ENCODE measurements around the gene HPS6. TPM values are rescaled to one million over a fixed set of nuclear protein-coding genes. Genes with fewer than 3 reads are reported as not detected.

Gene HPS6
- polyA plus RNA-seq, 1 experiment, result 11.8 TPM

DNA sequence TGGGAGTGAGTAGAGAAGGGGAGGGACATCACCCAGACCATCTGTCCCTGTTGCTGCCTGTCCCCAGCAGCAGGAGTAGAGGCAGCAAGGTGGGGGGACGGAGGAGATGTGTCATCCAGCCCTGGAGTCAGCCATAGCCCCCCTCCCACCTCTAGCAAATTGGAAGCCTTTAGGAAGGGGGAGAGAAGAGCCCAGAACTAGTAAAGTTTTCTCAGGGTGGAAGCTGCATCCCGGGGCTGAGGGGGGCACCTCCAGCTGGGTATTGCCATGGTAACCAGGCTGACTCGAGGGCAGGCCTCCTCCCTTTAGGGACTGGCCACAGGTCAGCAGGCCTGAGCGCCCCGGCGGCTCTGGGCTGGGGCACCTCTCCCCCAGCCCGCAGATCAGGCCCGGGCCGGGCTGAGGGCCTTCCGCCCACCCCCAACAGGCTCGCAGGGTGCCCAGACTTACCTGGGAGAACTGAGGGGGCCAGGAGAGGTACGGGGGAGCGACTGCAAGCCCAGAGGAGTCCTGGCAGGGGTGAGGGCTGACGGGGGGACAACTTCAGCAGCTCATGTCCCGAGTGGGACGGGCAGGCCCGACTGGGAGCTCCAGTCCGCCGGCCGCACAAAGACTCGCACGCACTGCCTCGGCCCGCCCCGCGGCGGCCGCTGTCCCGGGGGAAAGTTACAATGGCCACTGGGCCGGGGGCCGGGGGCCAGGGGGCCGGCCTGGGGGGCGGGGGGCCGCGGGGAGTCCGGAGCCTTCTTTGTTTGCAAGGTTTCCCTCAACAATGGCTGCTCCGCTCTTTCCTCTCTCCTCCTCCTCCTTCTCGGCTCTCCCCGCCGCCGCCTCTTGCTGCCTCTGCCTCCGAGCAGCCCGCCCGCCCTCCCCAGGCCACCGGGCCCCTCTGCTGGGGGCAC, 49.1 kb downstream of the HPS6 start:
- Histone ChIP-seq H3K27me3 (ENCODE audit: control insufficient read depth, insufficient read depth, low read length) (no peaks in the 10 kb centered on the region), H3K4me3 (ENCODE audit: low read depth, low read length) (peak overlapping the region; percentile 73), H3K36me3 (ENCODE audit: control insufficient read depth, insufficient read depth, low read length) (peaks cover 22% of the 10 kb centered on the region)
- TF ChIP-seq, protein P1, sequence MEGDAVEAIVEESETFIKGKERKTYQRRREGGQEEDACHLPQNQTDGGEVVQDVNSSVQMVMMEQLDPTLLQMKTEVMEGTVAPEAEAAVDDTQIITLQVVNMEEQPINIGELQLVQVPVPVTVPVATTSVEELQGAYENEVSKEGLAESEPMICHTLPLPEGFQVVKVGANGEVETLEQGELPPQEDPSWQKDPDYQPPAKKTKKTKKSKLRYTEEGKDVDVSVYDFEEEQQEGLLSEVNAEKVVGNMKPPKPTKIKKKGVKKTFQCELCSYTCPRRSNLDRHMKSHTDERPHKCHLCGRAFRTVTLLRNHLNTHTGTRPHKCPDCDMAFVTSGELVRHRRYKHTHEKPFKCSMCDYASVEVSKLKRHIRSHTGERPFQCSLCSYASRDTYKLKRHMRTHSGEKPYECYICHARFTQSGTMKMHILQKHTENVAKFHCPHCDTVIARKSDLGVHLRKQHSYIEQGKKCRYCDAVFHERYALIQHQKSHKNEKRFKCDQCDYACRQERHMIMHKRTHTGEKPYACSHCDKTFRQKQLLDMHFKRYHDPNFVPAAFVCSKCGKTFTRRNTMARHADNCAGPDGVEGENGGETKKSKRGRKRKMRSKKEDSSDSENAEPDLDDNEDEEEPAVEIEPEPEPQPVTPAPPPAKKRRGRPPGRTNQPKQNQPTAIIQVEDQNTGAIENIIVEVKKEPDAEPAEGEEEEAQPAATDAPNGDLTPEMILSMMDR (IDR thresholded peaks at IDR 0.05; ENCODE audit: insufficient read depth, low read depth, low read length), result no peak
- DNase-seq (ENCODE audit: low read depth), result no peak
- ChIA-PET CTCF (interaction anchor here (0.6 to 2.1 kb wide), 7 partner anchors 11 to 224 kb away, joined by 3 to 7 read pairs (median 4); no protein-coding TSS in a partner anchor), POLR2A (interaction anchor here (0.6 to 1.1 kb wide), 2 partner anchors 12 to 600 kb away, joined by 3 read pairs; partner anchors contain the start of gene SFXN2)

DNA sequence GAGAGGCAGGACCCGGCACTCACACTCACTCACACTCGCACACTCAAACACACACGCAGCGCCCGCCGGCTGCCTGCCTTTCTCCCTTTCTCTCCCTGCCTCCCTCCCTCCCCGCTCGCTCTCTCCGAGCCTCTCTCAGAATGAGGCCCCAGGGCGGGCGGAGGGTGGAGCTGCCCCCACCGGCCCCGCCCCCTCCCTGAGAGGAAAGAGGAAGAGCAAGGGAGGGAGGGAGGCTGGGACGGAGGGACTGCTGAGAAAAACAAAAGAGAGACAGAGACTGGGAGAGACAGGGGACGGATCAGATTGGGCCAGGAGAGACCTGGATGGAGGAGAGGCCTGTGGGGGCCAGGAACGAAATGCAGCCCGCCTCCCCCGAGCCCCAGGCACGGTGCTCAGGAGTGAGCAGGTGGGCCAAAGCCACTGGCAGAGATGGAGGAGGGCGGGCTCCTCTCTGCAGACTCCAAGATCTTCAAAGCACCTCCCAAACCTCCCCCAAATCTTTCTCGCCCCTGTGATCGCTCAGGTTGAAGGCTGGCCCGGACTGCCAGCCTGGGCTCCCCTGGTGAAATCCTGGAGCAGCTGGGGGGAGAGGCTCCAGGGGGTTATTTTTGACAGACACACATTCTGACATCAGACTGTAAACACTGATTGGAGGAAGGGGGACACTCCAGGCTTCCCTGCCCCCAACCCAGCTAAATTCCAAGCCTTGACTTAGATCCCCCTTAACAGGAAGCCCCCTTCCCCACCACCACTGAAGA, 49.9 kb downstream of the HPS6 start:
- H3K4me3 ChIP-seq (ENCODE audit: low read depth, low read length), result peak overlapping the region; percentile 73
- H3K27me3 ChIP-seq (ENCODE audit: control insufficient read depth, insufficient read depth, low read length), result no peaks in the 10 kb centered on the region
- ChIA-PET POLR2A (interaction anchor here (1.1 kb wide), 1 partner anchor 13 kb away, joined by 3 read pairs; no protein-coding TSS in a partner anchor), CTCF (interaction anchor here (0.6 to 2.1 kb wide), 5 partner anchors 10 to 225 kb away, joined by 3 to 7 read pairs (median 5); no protein-coding TSS in a partner anchor)
- TF ChIP-seq, protein P1 (IDR thresholded peaks at IDR 0.05; ENCODE audit: insufficient read depth, low read depth, low read length), result no peak
- H3K36me3 ChIP-seq (ENCODE audit: control insufficient read depth, insufficient read depth, low read length), result peaks cover 14% of the 10 kb centered on the region
- no peak for DNase-seq (ENCODE audit: low read depth)

DNA sequence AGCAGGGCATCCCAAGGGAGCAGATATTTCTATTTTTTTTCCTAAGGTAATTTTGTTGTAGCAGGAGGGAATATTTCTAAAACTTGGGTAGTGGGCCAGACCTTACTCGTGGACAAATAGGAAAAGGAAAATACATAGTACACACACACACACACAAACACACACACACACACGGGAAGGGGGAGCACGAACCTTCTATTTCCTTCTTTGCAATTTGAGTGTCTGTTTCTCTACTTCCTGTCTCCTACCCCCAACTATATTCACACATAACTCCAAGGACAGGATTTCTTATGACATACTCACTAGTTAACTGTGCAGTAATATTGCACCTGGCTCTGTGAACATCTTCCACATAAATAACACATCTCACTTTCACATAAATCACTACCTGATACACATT, 50.6 kb downstream of the HPS6 start:
- no peak for DNase-seq (ENCODE audit: low read depth)
- ChIA-PET POLR2A (no interaction called here), CTCF (interaction anchor here (1.1 to 1.7 kb wide), 4 partner anchors 11 to 288 kb away, joined by 3 to 5 read pairs (median 3); no protein-coding TSS in a partner anchor)
- TF ChIP-seq, protein P1 (IDR thresholded peaks at IDR 0.05; ENCODE audit: insufficient read depth, low read depth, low read length), result no peak
- no peak overlapping the region; the same call in 1 of the 2 replicates for H3K4me3 ChIP-seq (ENCODE audit: low read depth, low read length)
- H3K36me3 ChIP-seq (ENCODE audit: control insufficient read depth, insufficient read depth, low read length), result peaks cover 7% of the 10 kb centered on the region
- no peaks in the 10 kb centered on the region for H3K27me3 ChIP-seq (ENCODE audit: control insufficient read depth, insufficient read depth, low read length)

DNA sequence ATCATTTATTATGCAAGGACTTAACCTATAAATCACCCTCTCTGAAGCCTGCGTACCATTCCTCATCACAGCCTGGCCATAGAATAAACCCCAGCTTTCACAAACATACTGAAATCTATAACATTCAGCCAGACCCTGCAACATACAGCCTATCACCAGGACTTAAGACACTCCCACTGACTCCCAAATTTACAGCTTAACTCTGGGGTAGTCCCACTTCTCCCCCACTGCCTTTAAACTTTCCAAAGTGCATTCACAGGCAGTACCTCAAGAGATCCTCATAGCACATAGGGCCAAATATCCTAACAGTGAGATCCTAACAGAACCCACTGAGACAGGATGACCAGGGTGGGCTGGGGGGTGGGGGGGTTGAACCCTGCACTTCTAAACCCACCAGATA, 51.5 kb downstream of the HPS6 start:
- Histone ChIP-seq H3K27me3 (ENCODE audit: control insufficient read depth, insufficient read depth, low read length) (no peaks in the 10 kb centered on the region), H3K4me3 (ENCODE audit: low read depth, low read length) (no peak overlapping the region; the same call in 1 of the 2 replicates), H3K36me3 (ENCODE audit: control insufficient read depth, insufficient read depth, low read length) (no peaks in the 10 kb centered on the region; the same call in none of the 2 replicates)
- TF ChIP-seq, protein P1 (IDR thresholded peaks at IDR 0.05; ENCODE audit: insufficient read depth, low read depth, low read length), result no peak
- CTCF ChIA-PET, result interaction anchor here (1.2 to 1.7 kb wide), 2 partner anchors 29 to 287 kb away, joined by 3 read pairs; no protein-coding TSS in a partner anchor
- POLR2A ChIA-PET, result no interaction called here
- DNase-seq (ENCODE audit: low read depth), result no peak

Small RNAs within 50 kb of the gene (small RNA-seq; reads per million reads assigned to genes)
- gene AL500527.1 (ENCODE audit: insufficient read length, low read depth, low replicate concordance), result not detected
- not detected for gene AL500527.2 (ENCODE audit: insufficient read length, low read depth, low replicate concordance)

Other genes with a start within 250 kb of the HPS6 start
- gene OGA, start 246.9 kb upstream of the HPS6 start, polyA plus RNA-seq (2011; rRNA removed), result 25.6 and 52.3 TPM in 2 replicates
- gene KCNIP2, start 221.5 kb upstream of the HPS6 start, polyA plus RNA-seq (2011; rRNA removed), result 0.38 and 0.43 TPM in 2 replicates
- 17.9 and 18.5 TPM in 2 replicates for gene ARMH3, start 9.2 kb upstream of the HPS6 start, polyA plus RNA-seq (2011; rRNA removed)
- gene LDB1, start 55.0 kb downstream of the HPS6 start, polyA plus RNA-seq (2011; rRNA removed), result 85.3 and 115 TPM in 2 replicates
- 11.0 and 17.3 TPM in 2 replicates for gene PPRC1, start 67.7 kb downstream of the HPS6 start, polyA plus RNA-seq (2011; rRNA removed)
- 47.5 and 49.2 TPM in 2 replicates for gene NOLC1, start 87.0 kb downstream of the HPS6 start, polyA plus RNA-seq (2011; rRNA removed)
- 0.34 and 0.43 TPM in 2 replicates for gene ELOVL3, start 160.9 kb downstream of the HPS6 start, polyA plus RNA-seq (2011; rRNA removed)
- gene PITX3, start 176.2 kb downstream of the HPS6 start, polyA plus RNA-seq (2011; rRNA removed), result not detected in 2 replicates
- 19.0 and 28.4 TPM in 2 replicates for gene GBF1, start 180.2 kb downstream of the HPS6 start, polyA plus RNA-seq (2011; rRNA removed)